D721Med (cell line): ENCODE results near the gene PLCH1.

Experiments
- DNase-seq: peaks from one replicate; pipeline ENCODE4 v3.0.0; 2011; ENCODE audit warnings: low spot score; ENCODE audit not compliant: insufficient read length
- FAIRE-seq: peaks from 2 replicates; lab custom pipeline; 2011; peaks lifted over from hg19 to GRCh38; lab: Jason Lieb, UNC
- CTCF ChIP-seq: IDR thresholded peaks from 2 replicates; pipeline ENCODE4 v1.5.1; 2012; ENCODE audit warnings: mild to moderate bottlenecking, control low read depth; ENCODE audit not compliant: insufficient read depth; ENCODE audit errors: missing control alignments

The PLCH1 gene

GRCh38 chr3:155607761-155608160, 137.1 kb downstream of the PLCH1 start:
- TF ChIP-seq CTCF: no peak
- DNase-seq (no peak), FAIRE-seq (no peak)

- DNase-seq (no peak), FAIRE-seq (no peak)
- TF ChIP-seq CTCF: no peak
Measured at GRCh38 chr3:155605571-155605970, 139.3 kb downstream of the PLCH1 start.

DNA sequence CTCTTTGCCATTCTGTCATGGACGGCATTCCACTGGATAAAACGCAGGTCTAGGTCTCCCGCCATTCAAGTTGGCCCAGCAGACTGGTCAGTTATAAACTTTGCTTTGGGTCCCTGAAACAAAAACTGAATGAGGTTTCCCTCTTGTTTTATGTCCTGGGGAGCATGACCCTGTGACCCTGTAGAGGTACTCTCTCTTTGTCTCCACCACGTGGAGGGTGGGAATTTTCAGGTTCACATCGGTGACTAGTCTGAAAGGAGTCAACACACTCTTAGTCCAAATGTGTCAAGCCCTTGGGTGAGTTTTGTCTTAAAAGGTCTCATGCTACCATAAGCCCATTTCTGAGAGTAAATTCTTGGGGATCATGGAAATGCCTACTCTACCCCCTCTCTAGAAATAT, 139.9 kb downstream of the PLCH1 start:
- TF ChIP-seq CTCF: no peak
- DNase-seq (no peak), FAIRE-seq (no peak)

DNA sequence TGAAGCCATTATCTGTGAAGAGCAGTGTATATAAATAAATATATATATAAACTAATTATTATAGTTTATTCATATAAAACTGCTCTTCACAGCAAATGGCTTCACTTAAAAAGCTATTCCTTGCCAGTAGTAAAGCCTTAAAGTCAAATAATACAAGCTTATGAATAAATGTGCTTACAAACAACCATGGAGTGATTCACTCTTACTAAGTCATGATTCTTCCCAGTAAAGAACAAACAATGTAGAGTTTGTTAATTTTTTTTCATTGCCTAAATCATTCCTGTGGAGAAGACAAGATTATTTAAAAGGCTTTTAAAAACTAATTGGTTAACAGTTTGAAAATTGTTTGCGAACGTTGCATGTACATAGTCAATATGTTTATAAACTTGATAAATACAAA, 140.7 kb downstream of the PLCH1 start:
- TF ChIP-seq CTCF: no peak
- FAIRE-seq (no peak), DNase-seq (no peak)

DNA sequence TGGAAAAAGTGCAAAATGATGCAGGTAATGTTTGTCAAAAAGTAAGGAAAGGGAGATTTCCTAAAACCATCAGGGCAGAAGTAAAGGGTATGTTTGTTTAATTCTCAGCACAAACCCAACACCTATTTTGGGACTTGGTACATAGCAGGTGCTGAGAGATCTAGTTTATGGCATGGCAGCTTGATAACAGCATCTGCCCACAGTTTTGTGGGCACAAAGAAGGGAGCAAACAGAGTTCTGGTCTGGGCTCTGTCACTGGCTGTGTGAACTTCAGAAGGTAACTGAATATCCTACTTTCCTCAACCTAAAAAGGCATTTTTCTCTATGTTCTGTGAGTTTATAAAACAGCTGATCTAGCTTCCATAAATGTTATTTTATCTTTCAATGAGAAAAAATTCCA, 141.6 kb downstream of the PLCH1 start:
- no peak for DNase-seq
- FAIRE-seq: no peak
- TF ChIP-seq CTCF: no peak

DNA sequence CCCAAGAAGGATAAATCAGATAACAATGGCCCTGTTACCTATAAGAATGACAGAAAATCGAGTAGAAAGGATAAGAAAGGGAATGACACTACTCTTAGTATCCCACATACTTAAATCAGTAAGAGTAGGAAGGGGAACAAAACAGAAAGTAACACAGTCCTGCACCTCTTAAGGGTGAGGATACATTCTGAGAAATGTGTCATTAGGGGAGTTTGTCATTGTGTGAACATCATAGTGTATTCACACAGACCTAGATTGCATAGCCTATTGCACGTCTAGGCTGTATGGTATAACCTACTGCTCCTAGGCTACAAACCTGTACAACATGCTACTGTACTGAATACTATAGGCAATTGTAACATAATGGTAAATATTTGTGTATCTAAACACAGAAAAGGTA, 142.6 kb downstream of the PLCH1 start:
- TF ChIP-seq CTCF: no peak
- DNase-seq (no peak), FAIRE-seq (peak; percentile 29)

DNA sequence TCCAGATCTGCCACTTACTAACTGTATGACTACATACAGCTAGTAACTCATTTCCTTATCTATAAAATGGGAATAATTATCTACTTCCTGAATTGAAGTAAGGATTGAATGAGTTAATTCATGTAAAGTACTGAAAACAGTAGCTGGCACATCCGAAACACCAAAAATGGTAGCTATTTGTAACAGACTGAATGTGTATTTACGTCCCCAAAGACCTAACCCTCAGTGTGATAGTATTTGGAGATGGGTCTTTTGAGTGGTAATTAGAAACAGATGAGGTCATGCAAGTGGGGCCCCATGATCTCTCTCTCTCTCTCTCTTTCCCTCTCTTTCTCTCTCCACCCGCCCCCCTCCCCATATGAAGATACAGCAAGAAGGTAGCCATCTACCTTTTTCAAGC, 146.2 kb downstream of the PLCH1 start:
- TF ChIP-seq CTCF: no peak

More for the DNA sequence above, 146.2 kb downstream of the PLCH1 start:
- FAIRE-seq: no peak
- no peak for DNase-seq
